Skeletal muscle satellite cell (primary cell): ENCODE results near the gene RNASE9.
"Not testable (repeated sequence)": the region's sequence is repeated elsewhere in the genome, so short reads cannot be mapped to it uniquely, and the experiment has no call there.

ENCODE experiments used
- H3K27me3 ChIP-seq: 2 replicates; pipeline ENCODE4 v1.7.0; 2013; ENCODE audit warnings: low read length; ENCODE audit not compliant: control insufficient read depth, insufficient read depth
- H3K36me3 ChIP-seq: 2 replicates; pipeline ENCODE4 v1.7.0; 2013; ENCODE audit warnings: mild to moderate bottlenecking, control low read depth, low read length; ENCODE audit not compliant: insufficient read depth
- H3K4me1 ChIP-seq: 2 replicates; pipeline ENCODE4 v1.7.0; 2013; ENCODE audit warnings: low read length; ENCODE audit not compliant: control insufficient read depth, insufficient read depth
- H3K4me2 ChIP-seq: 2 replicates; pipeline ENCODE4 v1.7.0; 2013; ENCODE audit warnings: mild to moderate bottlenecking, low read length
- H3K4me3 ChIP-seq: 2 replicates; pipeline ENCODE4 v1.7.0; 2013; ENCODE audit warnings: low read length
- H3K9ac ChIP-seq: 2 replicates; pipeline ENCODE4 v1.7.0; 2013; ENCODE audit warnings: mild to moderate bottlenecking, low read depth, low read length, moderate library complexity
- H3K9me3 ChIP-seq: replicated peaks from 2 replicates; pipeline ENCODE4 v1.7.0; 2013; ENCODE audit warnings: mild to moderate bottlenecking, control low read depth, low read length

The RNASE9 gene

GRCh38 chr14:20570720-20571119 is 9.9 kb upstream of the RNASE9 start:
- H3K36me3 ChIP-seq, H3K9ac ChIP-seq, H3K4me2 ChIP-seq, H3K4me1 ChIP-seq, H3K27me3 ChIP-seq, H3K9me3 ChIP-seq, H3K4me3 ChIP-seq: not testable (repeated sequence)

- not testable (repeated sequence) for H3K36me3 ChIP-seq, H3K4me3 ChIP-seq, H3K4me2 ChIP-seq, H3K9ac ChIP-seq, H3K4me1 ChIP-seq, H3K9me3 ChIP-seq, H3K27me3 ChIP-seq
Measured at GRCh38 chr14:20569865-20570264, 9.0 kb upstream of the RNASE9 start.

GRCh38 chr14:20569066-20569465 is 8.2 kb upstream of the RNASE9 start:
- Histone ChIP-seq H3K4me2 (no peak overlapping the region), H3K4me1 (no peaks in the 10 kb centered on the region), H3K4me3 (no peak overlapping the region), H3K9me3 (no peaks in the 10 kb centered on the region), H3K36me3 (no peaks in the 10 kb centered on the region), H3K9ac (no peak overlapping the region), H3K27me3 (no peaks in the 10 kb centered on the region)

GRCh38 chr14:20568393-20568792 is 7.5 kb upstream of the RNASE9 start:
- no peaks in the 10 kb centered on the region for H3K27me3 ChIP-seq
- no peaks in the 10 kb centered on the region for H3K9me3 ChIP-seq
- no peak overlapping the region for H3K4me2 ChIP-seq
- H3K9ac ChIP-seq, result no peak overlapping the region
- no peaks in the 10 kb centered on the region for H3K36me3 ChIP-seq
- H3K4me3 ChIP-seq, result no peak overlapping the region
- H3K4me1 ChIP-seq, result no peaks in the 10 kb centered on the region

GRCh38 chr14:20567199-20567598 is 6.4 kb upstream of the RNASE9 start:
- H3K4me1 ChIP-seq, H3K36me3 ChIP-seq, H3K9ac ChIP-seq, H3K27me3 ChIP-seq, H3K4me3 ChIP-seq, H3K9me3 ChIP-seq, H3K4me2 ChIP-seq: not testable (repeated sequence)

- Histone ChIP-seq H3K36me3 (no peaks in the 10 kb centered on the region), H3K4me3 (no peak overlapping the region), H3K27me3 (no peaks in the 10 kb centered on the region), H3K4me2 (no peak overlapping the region), H3K9ac (no peak overlapping the region), H3K4me1 (no peaks in the 10 kb centered on the region), H3K9me3 (no peaks in the 10 kb centered on the region)
Measured at GRCh38 chr14:20564501-20564997, 3.7 kb upstream of the RNASE9 start.

- no peaks in the 10 kb centered on the region for H3K9me3 ChIP-seq
- H3K4me1 ChIP-seq, result no peaks in the 10 kb centered on the region
- H3K4me3 ChIP-seq, result no peak overlapping the region
- no peaks in the 10 kb centered on the region for H3K27me3 ChIP-seq
- H3K9ac ChIP-seq, result no peak overlapping the region
- no peak overlapping the region for H3K4me2 ChIP-seq
- H3K36me3 ChIP-seq, result no peaks in the 10 kb centered on the region
Measured at GRCh38 chr14:20563971-20564370, 3.1 kb upstream of the RNASE9 start.

- Histone ChIP-seq H3K36me3 (no peaks in the 10 kb centered on the region), H3K9me3 (no peaks in the 10 kb centered on the region), H3K4me1 (no peaks in the 10 kb centered on the region), H3K4me2 (no peak overlapping the region), H3K4me3 (no peak overlapping the region), H3K27me3 (peaks cover 3% of the 10 kb centered on the region), H3K9ac (no peak overlapping the region)
Measured at GRCh38 chr14:20559461-20559904, 1.4 kb downstream of the RNASE9 start.

GRCh38 chr14:20557212-20557542 is 3.7 kb downstream of the RNASE9 start:
- no peaks in the 10 kb centered on the region for H3K36me3 ChIP-seq
- H3K27me3 ChIP-seq, result peaks cover 3% of the 10 kb centered on the region
- no peak overlapping the region for H3K4me3 ChIP-seq
- H3K4me1 ChIP-seq, result no peaks in the 10 kb centered on the region
- no peak overlapping the region for H3K4me2 ChIP-seq
- no peaks in the 10 kb centered on the region for H3K9me3 ChIP-seq
- H3K9ac ChIP-seq, result no peak overlapping the region

GRCh38 chr14:20556500-20557211 is 4.2 kb downstream of the RNASE9 start:
- Histone ChIP-seq H3K4me2 (no peak overlapping the region), H3K4me3 (no peak overlapping the region), H3K4me1 (no peaks in the 10 kb centered on the region), H3K36me3 (no peaks in the 10 kb centered on the region), H3K9ac (no peak overlapping the region), H3K27me3 (peaks cover 3% of the 10 kb centered on the region), H3K9me3 (no peaks in the 10 kb centered on the region)

GRCh38 chr14:20555845-20556244 is 5.0 kb downstream of the RNASE9 start:
- Histone ChIP-seq H3K27me3 (peaks cover 3% of the 10 kb centered on the region), H3K4me1 (no peaks in the 10 kb centered on the region), H3K9ac (no peak overlapping the region), H3K36me3 (no peaks in the 10 kb centered on the region), H3K4me2 (no peak overlapping the region), H3K9me3 (no peaks in the 10 kb centered on the region), H3K4me3 (no peak overlapping the region)

- H3K36me3 ChIP-seq, result no peaks in the 10 kb centered on the region
- no peaks in the 10 kb centered on the region for H3K4me1 ChIP-seq
- no peak overlapping the region for H3K4me2 ChIP-seq
- no peak overlapping the region for H3K9ac ChIP-seq
- no peak overlapping the region for H3K4me3 ChIP-seq
- peaks cover 13% of the 10 kb centered on the region for H3K27me3 ChIP-seq
- H3K9me3 ChIP-seq, result no peaks in the 10 kb centered on the region
Measured at GRCh38 chr14:20553024-20553423, 7.8 kb downstream of the RNASE9 start.
